Activated T-helper 9 cell treated with anti-CD3 and anti-CD28 coated beads, Interleukin-2, amount 50 U/mL, for 16 hours (primary cell): ENCODE data around the gene CHI3L2.
"Not testable (repeated sequence)": the region's sequence is repeated elsewhere in the genome, so short reads cannot be mapped to it uniquely, and the experiment has no call there.

Experiments
- DNase-seq: peaks from one replicate; pipeline ENCODE4 v3.0.0-alpha.2; 2020; ENCODE audit warnings: low read depth

The CHI3L2 gene

GRCh38 chr1:111202707-111203623, 24.5 kb upstream of the CHI3L2 start:
- DNase-seq: no peak

GRCh38 chr1:111203681-111204200, 23.8 kb upstream of the CHI3L2 start:
- peak; percentile 79 for DNase-seq

GRCh38 chr1:111204201-111204982, 23.1 kb upstream of the CHI3L2 start:
- DNase-seq: peak; percentile 61

DNA sequence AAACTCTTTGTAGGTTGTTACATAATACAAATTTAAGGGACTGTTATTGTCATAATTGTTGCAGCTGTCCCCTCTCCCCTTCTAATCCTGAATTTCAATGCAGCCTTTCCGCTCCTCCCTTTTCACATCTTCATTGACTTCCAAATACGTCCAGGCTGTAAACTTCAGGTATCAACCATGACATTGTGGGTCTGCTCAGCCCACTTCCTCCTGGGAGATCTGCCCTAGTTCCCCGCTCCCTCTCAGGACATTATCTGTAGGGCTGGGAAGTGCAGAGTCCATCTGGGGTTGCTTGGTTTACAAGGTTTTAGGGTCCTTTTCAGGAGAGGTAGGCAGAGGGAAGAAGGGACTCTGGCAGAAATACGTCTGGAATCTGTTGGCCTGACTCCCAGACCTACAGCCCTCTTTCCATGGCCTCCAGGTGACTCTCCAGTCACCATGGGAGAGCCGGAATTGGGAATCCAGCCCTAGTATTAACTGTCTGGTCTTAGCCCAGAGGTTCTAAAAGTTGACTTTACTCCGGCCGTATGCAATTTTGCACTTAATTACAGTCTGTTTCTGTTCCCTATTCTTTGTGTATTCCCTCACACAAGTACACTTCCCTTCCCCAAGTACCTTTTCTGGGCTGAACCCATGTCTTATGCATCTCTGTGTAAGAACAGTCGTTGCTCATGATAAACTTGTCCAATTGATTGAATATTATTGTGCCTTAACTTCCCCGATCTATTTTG, 22.4 kb upstream of the CHI3L2 start:
- DNase-seq: no peak

DNA sequence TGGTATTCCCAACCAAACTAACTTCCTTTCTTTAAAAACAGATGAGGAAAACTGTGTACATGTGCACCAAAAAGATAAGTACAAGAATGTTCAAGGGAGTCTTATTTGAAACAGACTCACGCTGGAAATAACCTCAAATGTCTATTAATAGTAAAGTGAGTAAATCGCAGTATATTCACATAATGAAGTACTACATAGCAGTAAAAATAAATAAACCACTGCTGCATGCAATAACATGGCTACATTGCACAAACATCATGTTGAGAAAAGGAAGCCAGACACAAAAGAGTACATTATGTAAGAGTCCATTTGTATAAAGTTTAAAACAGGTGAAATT, 21.8 kb upstream of the CHI3L2 start:
- no peak for DNase-seq

DNA sequence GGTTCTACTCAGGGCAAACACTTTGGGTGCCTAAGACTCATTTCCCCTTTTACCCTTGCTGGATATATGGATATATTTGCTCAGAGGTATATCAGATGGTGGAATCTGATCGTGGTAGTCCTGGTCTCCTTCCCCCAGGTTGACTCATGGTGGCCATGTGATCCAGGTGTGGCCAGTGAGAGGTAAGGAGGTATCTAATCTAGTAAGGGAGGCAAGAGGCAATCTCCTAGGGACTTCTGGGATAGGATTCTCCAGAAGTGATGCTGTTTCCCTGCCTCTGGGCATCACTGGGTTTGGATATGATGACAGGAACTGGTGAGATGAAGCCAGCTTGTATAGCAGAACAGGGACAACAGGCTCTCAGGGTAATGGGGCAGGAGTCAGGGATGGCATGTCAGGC, 18.6 kb upstream of the CHI3L2 start:
- DNase-seq: no peak

- no peak for DNase-seq
Measured at GRCh38 chr1:111209622-111210021, 17.9 kb upstream of the CHI3L2 start.

DNA sequence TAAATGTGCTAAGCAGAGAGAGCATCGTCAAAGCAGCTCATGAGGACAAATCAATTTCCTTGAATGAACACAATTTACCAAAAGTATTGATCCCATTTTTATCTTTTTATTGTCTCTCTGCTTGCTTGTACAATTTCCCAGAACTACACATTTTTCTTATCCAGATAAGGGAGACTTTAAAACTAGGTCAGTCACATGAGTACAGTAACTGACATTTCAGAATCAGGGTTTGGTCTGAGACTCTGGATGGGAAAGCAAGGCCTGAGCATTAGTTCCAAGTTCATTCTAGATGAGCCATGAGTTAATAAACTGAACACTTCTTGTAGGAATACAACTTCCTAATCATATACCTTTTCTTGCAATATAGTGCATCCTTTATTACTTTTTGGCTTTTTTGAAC, 15.6 kb upstream of the CHI3L2 start:
- DNase-seq: no peak

DNA sequence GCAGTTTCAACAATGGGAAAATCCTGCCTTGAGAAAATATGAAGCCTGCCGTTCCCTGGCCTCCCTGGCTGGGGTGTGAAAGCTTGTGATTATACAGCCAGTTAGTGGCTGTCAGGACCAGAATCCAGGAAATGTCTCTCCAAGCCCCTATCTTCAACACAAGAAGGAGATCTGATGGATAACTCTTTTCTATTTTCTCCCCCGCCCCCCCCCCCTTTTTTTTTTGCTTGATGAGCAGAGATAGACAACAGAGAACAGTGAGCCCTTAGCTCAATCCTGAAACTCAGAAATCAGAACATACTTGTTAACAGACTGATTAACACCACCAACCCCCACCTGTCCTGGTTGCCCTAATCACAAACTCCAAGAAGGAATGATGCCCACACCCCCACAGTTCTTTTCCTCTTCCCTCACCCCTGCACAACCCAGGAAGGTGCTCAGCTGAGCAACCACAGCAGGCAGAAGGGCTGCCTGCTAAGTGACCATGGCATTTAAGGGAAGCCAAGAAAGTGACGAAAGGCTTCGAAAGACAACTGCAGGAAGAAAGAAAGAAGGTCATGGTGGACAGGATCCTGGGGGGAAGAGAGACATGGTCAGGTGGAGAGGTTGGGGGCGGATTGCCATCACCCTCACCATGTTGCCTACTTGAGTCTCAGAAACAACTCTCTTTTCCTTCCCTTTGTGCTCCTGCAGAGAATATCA, 14.7 kb upstream of the CHI3L2 start:
- DNase-seq: no peak

- no peak for DNase-seq
Measured at GRCh38 chr1:111213412-111213811, 14.1 kb upstream of the CHI3L2 start.

- DNase-seq: no peak
Measured at GRCh38 chr1:111214074-111214801, 13.3 kb upstream of the CHI3L2 start.

GRCh38 chr1:111214884-111215283, 12.6 kb upstream of the CHI3L2 start:
- DNase-seq: no peak

- DNase-seq: not testable (repeated sequence)
Measured at GRCh38 chr1:111215285-111215684, 12.2 kb upstream of the CHI3L2 start.

GRCh38 chr1:111216751-111217150, 10.8 kb upstream of the CHI3L2 start:
- DNase-seq: no peak

GRCh38 chr1:111217183-111217910, 10.2 kb upstream of the CHI3L2 start:
- DNase-seq: no peak

DNA sequence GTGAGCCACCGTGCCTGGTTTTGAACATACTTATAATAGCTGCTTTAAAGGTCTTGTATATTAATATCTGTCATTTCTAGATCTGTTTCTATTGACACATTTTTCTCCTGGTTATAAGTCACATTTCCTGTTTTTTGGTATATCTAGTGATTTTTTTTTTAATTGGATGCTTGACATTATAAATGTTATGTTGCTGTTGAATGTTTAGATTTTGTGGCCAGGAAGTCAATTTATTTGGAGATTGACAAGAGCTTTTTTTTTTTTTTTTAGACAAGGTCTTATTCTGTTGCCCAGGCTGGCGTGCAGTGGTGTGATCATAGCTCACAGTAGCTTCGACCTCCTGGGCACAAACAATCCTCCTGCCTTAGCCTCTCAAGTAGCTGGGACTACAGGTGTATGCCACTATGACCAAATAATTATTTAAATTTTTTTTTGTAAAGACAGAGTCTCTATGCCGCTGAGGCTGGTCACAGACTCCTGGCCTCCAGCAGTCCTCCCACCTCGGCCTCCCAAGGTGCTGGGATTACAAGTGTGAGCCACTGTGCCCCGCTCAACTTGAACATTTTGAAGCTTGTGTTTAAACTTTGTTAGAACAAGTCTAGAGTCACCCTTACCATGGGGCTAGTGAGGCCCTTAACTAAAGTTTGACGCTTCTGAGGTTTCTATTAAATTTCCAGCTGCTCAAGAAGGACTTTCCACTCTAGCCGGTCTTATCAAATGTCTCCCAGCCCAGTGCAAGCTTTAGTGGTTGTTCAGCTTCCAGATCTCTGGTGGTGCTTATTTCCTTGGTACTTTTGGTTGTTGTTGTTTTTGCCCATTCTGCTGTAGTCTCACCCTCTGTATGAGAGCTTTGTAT, 8.6 kb upstream of the CHI3L2 start:
- DNase-seq: no peak

- no peak for DNase-seq
Measured at GRCh38 chr1:111219557-111220286, 7.8 kb upstream of the CHI3L2 start.

DNA sequence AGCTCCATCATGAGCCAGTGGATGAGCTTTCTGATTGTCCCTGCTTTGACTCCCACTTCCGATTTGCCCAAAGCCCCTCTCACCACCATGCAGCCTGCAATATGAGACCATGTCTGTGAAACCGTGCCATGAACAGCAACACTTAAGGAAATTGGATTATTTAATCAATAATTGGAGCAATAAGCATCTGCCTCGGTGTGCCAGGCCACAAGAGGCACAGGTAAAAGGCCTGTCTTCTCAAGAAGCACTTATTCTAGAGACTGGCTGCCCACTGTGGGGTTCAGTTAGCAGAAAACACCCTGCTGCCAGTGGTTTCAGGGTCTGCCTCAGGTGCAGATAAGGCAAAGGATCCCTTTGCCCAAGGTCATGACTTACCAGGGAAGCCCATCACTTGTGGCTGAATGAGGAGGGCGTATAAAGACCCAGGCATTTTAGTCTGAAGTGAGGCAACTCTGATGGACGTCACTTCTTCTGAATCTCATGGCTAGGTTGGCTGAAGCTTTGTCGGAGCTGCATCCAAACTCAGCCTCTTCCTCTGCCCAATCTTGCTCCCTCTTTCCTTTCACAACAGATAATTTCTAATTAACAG, 7.1 kb upstream of the CHI3L2 start:
- DNase-seq: no peak
